Prostate gland (tissue), 2 donors: ENCODE data around the gene NGEF. TPM values are rescaled to one million over a fixed set of nuclear protein-coding genes. Genes with fewer than 3 reads are reported as not detected.

ENCODE experiments used
- DNase-seq: peaks from one replicate; pipeline ENCODE4 v3.0.0-alpha.2; 2019; ENCODE audit warnings: low spot score
- H3K27ac ChIP-seq, 2 donors: fragments of 200-600 bp; sonication (generic); 2 replicates each; pipeline ENCODE4 v1.5.1; 2017 to 2019
- H3K27me3 ChIP-seq: fragments of 200-600 bp; sonication (generic); replicated peaks from 2 replicates; pipeline ENCODE4 v1.5.1; 2019; ENCODE audit not compliant: insufficient read depth
- H3K36me3 ChIP-seq, 2 donors: fragments of 200-600 bp; sonication (generic); 1 replicate in 1 of 2; 2 replicates in 1 of 2; pipeline versions ENCODE4 v1.5.1 to v1.8.1; 2017 to 2019
- H3K4me1 ChIP-seq: fragments of 200-600 bp; sonication (generic); replicated peaks from 2 replicates; pipeline ENCODE4 v1.5.1; 2019
- H3K4me3 ChIP-seq, 2 donors: fragments of 200-600 bp; sonication (generic); 2 replicates each; pipeline ENCODE4 v1.5.1; 2017 to 2019
- H3K9me3 ChIP-seq: fragments of 200-600 bp; sonication (generic); 2 replicates; pipeline ENCODE4 v1.5.1; 2017
- CTCF ChIP-seq, 4 experiments: fragments of 200-600 bp in 2 of 4; fragments of 450-650 bp in 2 of 4; sonication (generic) in 2 of 4; IDR thresholded peaks; 1 replicate in 3 of 4; 2 replicates in 1 of 4; pipeline ENCODE4 v1.5.1; 2016 to 2019; ENCODE audit warnings: antibody characterized with exemption in 4 of 4, mild to moderate bottlenecking in 2 of 4, moderate library complexity in 2 of 4
- POLR2A ChIP-seq: fragments of 450-650 bp; IDR thresholded peaks from one replicate; pipeline ENCODE4 v1.6.1; 2016; ENCODE audit warnings: antibody characterized with exemption, mild to moderate bottlenecking
- POLR2AphosphoS5 ChIP-seq: sonication (generic); formaldehyde crosslinking; IDR thresholded peaks from one replicate; pipeline ENCODE4 v1.6.1; 2017; ENCODE audit warnings: antibody characterized with exemption
- WGBS: methylation state at CpG from one replicate; pipeline ENCODE4 v1.1.5; 2018; 5-methylcytosine and 5-hydroxymethylcytosine counted together
- intact Hi-C: fragments of 100-400 bp; cut with DNase I; formaldehyde crosslinking; loops from one replicate; pipeline ENCODE4 v1.14.2; 2022
- total RNA-seq, 2 donors: library from RNA; depleted of rRNA; stranded (reverse); fragments of >200 nt; gene quantifications; one replicate each; pipeline ENCODE4 v1.1.0, GENCODE V29; 2016

The NGEF gene
- total RNA-seq, 2 donors from 2014 or later = 2.0 to 19.0 TPM

- Histone ChIP-seq H3K4me3 (no peak overlapping the region), H3K4me1 (no peaks in the 10 kb centered on the region), H3K36me3 (no peaks in the 10 kb centered on the region), H3K27me3 (no peaks in the 10 kb centered on the region), H3K9me3 (no peaks in the 10 kb centered on the region), H3K27ac (no peak overlapping the region)
- WGBS = 82% methylated on average over 5 of the region's 5 CpGs
- intact Hi-C loops = no loop called here
- TF ChIP-seq POLR2AphosphoS5 (no peak), CTCF (IDR thresholded peaks at IDR 0.05) (no peak), POLR2A (no peak)
- no peak for DNase-seq
These were observed 18.6 kb downstream of the NGEF start for GRCh38 chr2:232994446-232994845.

DNA sequence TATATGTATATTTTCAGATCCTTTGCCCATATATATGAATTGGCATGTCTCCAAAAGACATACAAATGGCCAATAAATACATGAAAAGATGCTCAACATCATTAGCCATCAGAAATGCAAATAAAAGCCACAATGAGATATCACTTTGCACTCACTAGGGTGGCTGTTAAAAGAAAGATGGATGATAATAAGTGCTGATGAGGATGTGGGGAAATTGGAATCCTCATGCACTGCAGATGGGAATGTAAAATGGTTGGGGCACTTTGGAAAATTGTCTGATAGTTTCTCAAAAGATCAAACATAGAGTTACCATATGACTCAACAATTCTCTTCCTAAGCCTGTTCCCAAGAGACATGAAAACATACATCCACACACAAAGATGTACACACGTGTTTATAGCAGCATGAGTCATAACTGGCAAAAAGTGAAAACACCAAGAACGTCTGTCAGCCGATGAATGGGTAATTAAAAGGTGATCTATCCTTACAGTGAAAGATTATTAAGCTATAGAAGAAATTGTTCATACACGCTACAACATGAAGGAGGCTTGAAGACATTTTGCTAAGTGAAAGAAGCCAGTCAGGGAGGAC lies 19.7 kb downstream of the NGEF start:
- no peak for DNase-seq
- no peaks in the 10 kb centered on the region for H3K9me3 ChIP-seq
- no peaks in the 10 kb centered on the region for H3K27me3 ChIP-seq
- TF ChIP-seq POLR2A = no peak
- H3K4me1 ChIP-seq = no peaks in the 10 kb centered on the region
- WGBS = 79% methylated on average over 4 of the region's 4 CpGs
- H3K36me3 ChIP-seq = no peaks in the 10 kb centered on the region
- no peak overlapping the region for H3K4me3 ChIP-seq
- intact Hi-C loops = no loop called here
- no peak overlapping the region for H3K27ac ChIP-seq

GRCh38 chr2:232986155-232986554 lies 26.9 kb downstream of the NGEF start:
- H3K4me3 ChIP-seq = no peak overlapping the region
- no peak overlapping the region for H3K27ac ChIP-seq
- no peak for DNase-seq
- TF ChIP-seq CTCF (IDR thresholded peaks at IDR 0.05) (no peak), POLR2A (no peak), POLR2AphosphoS5 (no peak)
- 85% methylated on average over 2 of the region's 2 CpGs for WGBS
- intact Hi-C loops = no loop called here
- no peaks in the 10 kb centered on the region for H3K4me1 ChIP-seq
- no peaks in the 10 kb centered on the region for H3K27me3 ChIP-seq
- no peaks in the 10 kb centered on the region for H3K9me3 ChIP-seq
- H3K36me3 ChIP-seq = no peaks in the 10 kb centered on the region

- WGBS = 79% methylated on average over 15 of the region's 15 CpGs
- no peaks in the 10 kb centered on the region for H3K4me1 ChIP-seq
- no peaks in the 10 kb centered on the region for H3K27me3 ChIP-seq
- H3K36me3 ChIP-seq = no peaks in the 10 kb centered on the region
- H3K4me3 ChIP-seq = no peak overlapping the region
- TF ChIP-seq POLR2AphosphoS5 = no peak
- TF ChIP-seq POLR2A = no peak
- TF ChIP-seq CTCF (IDR thresholded peaks at IDR 0.05) = no peak
- H3K27ac ChIP-seq = no peak overlapping the region
- intact Hi-C loops = no loop called here
- no peaks in the 10 kb centered on the region for H3K9me3 ChIP-seq
- no peak for DNase-seq
These were observed 28.4 kb downstream of the NGEF start for GRCh38 chr2:232984451-232985207.

DNA sequence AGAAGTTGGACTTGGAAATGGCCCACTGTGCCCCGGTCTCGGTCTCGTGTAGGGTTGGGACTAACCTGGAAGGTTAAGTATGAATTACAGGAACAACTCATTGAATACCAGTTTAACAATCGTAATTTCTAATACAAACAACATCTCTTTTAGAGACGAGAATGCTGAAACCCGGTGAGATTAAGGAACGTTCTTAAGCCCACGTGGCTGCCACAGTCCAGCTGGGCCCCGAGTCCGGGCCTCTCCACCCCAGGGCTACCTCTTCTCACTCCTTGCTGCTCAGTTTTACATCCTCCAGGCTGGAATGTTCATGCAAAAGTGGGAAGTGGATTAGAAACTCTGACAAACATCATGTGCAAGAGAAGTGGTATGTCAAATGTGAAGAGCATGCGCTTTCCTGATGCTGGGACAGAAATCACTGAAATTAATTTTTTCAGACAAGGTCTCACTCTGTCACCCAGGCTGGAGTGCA lies 29.4 kb downstream of the NGEF start:
- H3K4me1 ChIP-seq = no peaks in the 10 kb centered on the region
- no peak for TF ChIP-seq POLR2AphosphoS5
- intact Hi-C loops = no loop called here
- H3K36me3 ChIP-seq = no peaks in the 10 kb centered on the region
- no peak for DNase-seq
- WGBS = 60% methylated on average over 11 of the region's 11 CpGs
- no peaks in the 10 kb centered on the region for H3K9me3 ChIP-seq
- no peak overlapping the region for H3K27ac ChIP-seq
- H3K27me3 ChIP-seq = no peaks in the 10 kb centered on the region
- no peak overlapping the region for H3K4me3 ChIP-seq
